Dermis microvascular lymphatic vessel endothelial cell (primary cell): ENCODE results near the gene HSD11B1. TPM values are rescaled to one million over a fixed set of nuclear protein-coding genes. Genes with fewer than 3 reads are reported as not detected.
"Not testable (repeated sequence)": the region's sequence is repeated elsewhere in the genome, so short reads cannot be mapped to it uniquely, and the experiment has no call there.

Experiments
- DNase-seq, 2 donors: peaks; one replicate each; pipeline versions ENCODE4 v3.0.0 to v3.0.0-alpha.2; 2010; ENCODE audit warnings: low read depth in 2 of 2
- total RNA-seq: library from RNA; depleted of rRNA; stranded (reverse); fragments of >200 nt; gene quantifications from 2 replicates; pipeline ENCODE4 v1.2.1, GENCODE V29; 2014

Gene HSD11B1
- total RNA-seq, 1 donor from 2014 or later: not detected

GRCh38 chr1:209691237-209691636 is 13.4 kb upstream of the HSD11B1 start:
- DNase-seq: no peak

- peak in 1 of 2 donors; percentile 16 for DNase-seq
These were observed 12.3 kb upstream of the HSD11B1 start for GRCh38 chr1:209692296-209692695.

- peak; percentile 40 to 74 for DNase-seq
These were observed 11.7 kb upstream of the HSD11B1 start for GRCh38 chr1:209692745-209693504.

GRCh38 chr1:209696673-209697072 is 8.0 kb upstream of the HSD11B1 start:
- DNase-seq: no peak

GRCh38 chr1:209697126-209697525 is 7.5 kb upstream of the HSD11B1 start:
- DNase-seq: peak in 1 of 2 donors; percentile 6

GRCh38 chr1:209700686-209701085 is 4.0 kb upstream of the HSD11B1 start:
- DNase-seq: not testable (repeated sequence)

GRCh38 chr1:209702832-209703231 is 1.8 kb upstream of the HSD11B1 start:
- no peak for DNase-seq

GRCh38 chr1:209703834-209704504 is 677 bp upstream of the HSD11B1 start:
- no peak for DNase-seq

GRCh38 chr1:209705033-209705598 is 470 bp downstream of the HSD11B1 start:
- DNase-seq: no peak

GRCh38 chr1:209706622-209707021 is 2.0 kb downstream of the HSD11B1 start:
- DNase-seq: no peak

GRCh38 chr1:209707308-209707707 is 2.7 kb downstream of the HSD11B1 start:
- DNase-seq: no peak

GRCh38 chr1:209708297-209708696 is 3.7 kb downstream of the HSD11B1 start:
- DNase-seq: no peak

- DNase-seq: no peak
These were observed 5.4 kb downstream of the HSD11B1 start for GRCh38 chr1:209710093-209710492.

GRCh38 chr1:209710847-209711246 is 6.2 kb downstream of the HSD11B1 start:
- no peak for DNase-seq

GRCh38 chr1:209714338-209714737 is 9.7 kb downstream of the HSD11B1 start:
- DNase-seq: no peak

GRCh38 chr1:209715314-209715713 is 10.7 kb downstream of the HSD11B1 start:
- no peak for DNase-seq

GRCh38 chr1:209717818-209718217 is 13.2 kb downstream of the HSD11B1 start:
- no peak for DNase-seq

- no peak for DNase-seq
These were observed 15.7 kb downstream of the HSD11B1 start for GRCh38 chr1:209720326-209720725.

GRCh38 chr1:209720826-209721225 is 16.2 kb downstream of the HSD11B1 start:
- no peak for DNase-seq

GRCh38 chr1:209721323-209721722 is 16.7 kb downstream of the HSD11B1 start:
- no peak for DNase-seq

- no peak for DNase-seq
These were observed 18.6 kb downstream of the HSD11B1 start for GRCh38 chr1:209723265-209723664.
